GM18526 (cell line): ENCODE results near the gene PDLIM3.

Source experiments
- POLR2A ChIP-seq: IDR thresholded peaks from 3 replicates; pipeline ENCODE4 v1.6.1; 2011; ENCODE audit not compliant: insufficient read length; ENCODE audit errors: extremely low read depth

Gene PDLIM3

GRCh38 chr4:185534866-185535611 is at the start of gene PDLIM3:
Gene PDLIM3 (minus strand): TSS chr4:185535507. CDS start chr4:185535434, 73 bp downstream.
- TF ChIP-seq POLR2A: no peak

- no peak for TF ChIP-seq POLR2A
Observed at GRCh38 chr4:185583813-185584212, 48.5 kb upstream of the PDLIM3 start.

GRCh38 chr4:185582651-185583400 is 47.5 kb upstream of the PDLIM3 start:
- no peak for TF ChIP-seq POLR2A

- TF ChIP-seq POLR2A: no peak
Observed at GRCh38 chr4:185580699-185581098, 45.4 kb upstream of the PDLIM3 start.

- TF ChIP-seq POLR2A: no peak
Observed at GRCh38 chr4:185578284-185578683, 43.0 kb upstream of the PDLIM3 start.

GRCh38 chr4:185576962-185577950 is 41.9 kb upstream of the PDLIM3 start:
- TF ChIP-seq POLR2A: no peak

GRCh38 chr4:185576314-185576961 is 41.1 kb upstream of the PDLIM3 start:
- no peak for TF ChIP-seq POLR2A

GRCh38 chr4:185573651-185574199 is 38.4 kb upstream of the PDLIM3 start:
- no peak for TF ChIP-seq POLR2A

GRCh38 chr4:185570727-185571126 is 35.4 kb upstream of the PDLIM3 start:
- TF ChIP-seq POLR2A: no peak

- TF ChIP-seq POLR2A: no peak
Observed at GRCh38 chr4:185567381-185568376, 32.4 kb upstream of the PDLIM3 start.

- TF ChIP-seq POLR2A: no peak
Observed at GRCh38 chr4:185566972-185567371, 31.7 kb upstream of the PDLIM3 start.

- no peak for TF ChIP-seq POLR2A
Observed at GRCh38 chr4:185566425-185566824, 31.1 kb upstream of the PDLIM3 start.

GRCh38 chr4:185565696-185566095 is 30.4 kb upstream of the PDLIM3 start:
- TF ChIP-seq POLR2A: no peak

- TF ChIP-seq POLR2A: no peak
Observed at GRCh38 chr4:185564349-185564748, 29.0 kb upstream of the PDLIM3 start.

- no peak for TF ChIP-seq POLR2A
Observed at GRCh38 chr4:185562531-185562930, 27.2 kb upstream of the PDLIM3 start.
